ENCODE results near the gene CRIM1. TPM values are rescaled to one million over a fixed set of nuclear protein-coding genes. Genes with fewer than 3 reads are reported as not detected.

Gene CRIM1
- total and polyA plus RNA-seq, 7 donors: 3.0 to 148 (median 55.6) TPM

DNA sequence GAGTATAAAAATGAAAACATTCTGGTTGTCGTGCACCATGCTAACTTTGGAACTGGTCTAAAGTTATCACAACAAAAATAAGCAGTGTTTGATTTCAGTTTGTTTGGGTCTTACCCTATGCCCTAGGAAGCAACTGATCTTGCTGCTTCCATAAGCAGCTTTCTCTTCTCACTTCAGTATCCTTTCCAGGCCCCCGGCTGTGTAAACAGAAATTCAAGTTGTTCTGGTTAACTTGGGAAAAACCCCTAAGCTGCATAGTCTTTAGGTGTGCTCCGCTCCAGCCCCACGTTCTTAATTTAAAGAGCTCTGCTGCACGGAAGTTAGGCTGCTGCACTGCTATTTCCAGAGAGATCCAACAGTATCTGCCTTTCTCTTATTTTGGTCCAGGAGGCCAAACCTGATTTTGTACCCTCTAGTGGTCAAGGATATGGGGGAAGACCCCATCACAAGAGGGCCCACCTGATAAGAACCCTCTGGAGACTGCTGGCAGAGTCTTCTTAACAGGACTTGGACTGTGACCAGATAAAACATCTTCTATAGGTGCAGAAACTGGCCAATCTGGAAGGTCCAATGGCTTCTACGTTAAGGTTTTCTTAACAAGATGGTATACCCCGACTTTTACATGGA is 173.3 kb downstream of the CRIM1 start:
- TF ChIP-seq POLR2A (IDR thresholded peaks at IDR 0.05) (no peak), EP300 (IDR thresholded peaks at IDR 0.05) (no peak), POLR2AphosphoS5 (IDR thresholded peaks at IDR 0.05) (no peak)
- TF ChIP-seq, protein P1, sequence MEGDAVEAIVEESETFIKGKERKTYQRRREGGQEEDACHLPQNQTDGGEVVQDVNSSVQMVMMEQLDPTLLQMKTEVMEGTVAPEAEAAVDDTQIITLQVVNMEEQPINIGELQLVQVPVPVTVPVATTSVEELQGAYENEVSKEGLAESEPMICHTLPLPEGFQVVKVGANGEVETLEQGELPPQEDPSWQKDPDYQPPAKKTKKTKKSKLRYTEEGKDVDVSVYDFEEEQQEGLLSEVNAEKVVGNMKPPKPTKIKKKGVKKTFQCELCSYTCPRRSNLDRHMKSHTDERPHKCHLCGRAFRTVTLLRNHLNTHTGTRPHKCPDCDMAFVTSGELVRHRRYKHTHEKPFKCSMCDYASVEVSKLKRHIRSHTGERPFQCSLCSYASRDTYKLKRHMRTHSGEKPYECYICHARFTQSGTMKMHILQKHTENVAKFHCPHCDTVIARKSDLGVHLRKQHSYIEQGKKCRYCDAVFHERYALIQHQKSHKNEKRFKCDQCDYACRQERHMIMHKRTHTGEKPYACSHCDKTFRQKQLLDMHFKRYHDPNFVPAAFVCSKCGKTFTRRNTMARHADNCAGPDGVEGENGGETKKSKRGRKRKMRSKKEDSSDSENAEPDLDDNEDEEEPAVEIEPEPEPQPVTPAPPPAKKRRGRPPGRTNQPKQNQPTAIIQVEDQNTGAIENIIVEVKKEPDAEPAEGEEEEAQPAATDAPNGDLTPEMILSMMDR (IDR thresholded peaks at IDR 0.05): no peak
- no peak for DNase-seq
- H3K27ac ChIP-seq: no peak overlapping the region
- no peaks in the 10 kb centered on the region for H3K27me3 ChIP-seq
- H3K4me1 ChIP-seq: peaks cover 0 to 8% (median 0%) of the 10 kb centered on the region in 4 donors
- H3K36me3 ChIP-seq: peaks cover 0 to 35% (median 0%) of the 10 kb centered on the region in 4 donors
- no peak overlapping the region for H3K4me3 ChIP-seq
- intact Hi-C loops (cut with DNase I): no loop called here
- H3K9me3 ChIP-seq: no peaks in the 10 kb centered on the region
- 82 to 94% methylated on average over 7 of the region's 7 CpGs for WGBS, 2 donors

DNA sequence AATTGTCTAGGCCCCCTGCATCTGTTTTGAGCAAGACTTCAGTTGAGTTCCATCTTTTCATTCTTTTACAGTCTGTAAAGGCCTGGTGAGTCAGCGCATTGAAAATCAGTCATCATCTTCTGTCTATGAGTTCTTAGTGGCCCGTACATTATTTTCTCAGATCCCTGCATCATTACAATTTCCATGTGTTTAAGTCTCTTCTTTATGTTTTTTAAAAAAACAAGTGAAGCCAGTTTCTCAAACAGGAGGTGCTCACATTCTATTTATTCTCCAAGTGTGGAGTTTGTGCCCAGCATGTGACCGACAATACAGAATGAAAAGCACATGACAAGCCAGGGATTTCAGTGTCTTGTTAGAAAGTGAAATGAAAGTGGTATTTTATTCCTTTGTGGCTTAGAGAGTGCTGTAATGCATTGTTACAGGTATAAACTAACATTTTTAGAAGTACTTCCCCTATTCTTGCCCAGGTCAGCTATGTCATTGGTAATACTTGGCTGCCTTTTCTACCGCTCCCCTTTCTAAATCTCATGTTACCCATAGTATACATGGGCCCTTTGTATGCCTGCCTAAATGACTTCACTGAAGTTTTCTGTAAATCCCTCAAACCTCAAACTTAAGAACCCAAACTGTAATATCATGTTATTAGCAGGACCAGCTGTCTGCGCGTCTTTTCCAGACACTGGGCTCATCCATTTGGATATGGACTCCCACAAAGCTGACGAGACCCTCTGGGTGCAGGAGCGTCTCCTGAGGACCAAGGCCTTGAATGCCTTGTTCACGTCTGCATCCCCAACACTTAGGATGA is 174.8 kb downstream of the CRIM1 start:
- Histone ChIP-seq H3K4me3 (no peak overlapping the region), H3K36me3 (peaks cover 0 to 20% (median 0%) of the 10 kb centered on the region in 4 donors), H3K27me3 (no peaks in the 10 kb centered on the region), H3K9me3 (no peaks in the 10 kb centered on the region), H3K27ac (no peak overlapping the region), H3K4me1 (peaks cover 0 to 8% (median 0%) of the 10 kb centered on the region in 4 donors)
- TF ChIP-seq, protein P1 (IDR thresholded peaks at IDR 0.05): no peak
- TF ChIP-seq EP300 (IDR thresholded peaks at IDR 0.05) (no peak), POLR2AphosphoS5 (IDR thresholded peaks at IDR 0.05) (no peak), POLR2A (IDR thresholded peaks at IDR 0.05) (no peak)
- DNase-seq: no peak
- intact Hi-C loops (cut with DNase I): no loop called here
- WGBS, 2 donors: 91 to 94% methylated on average over 9 of the region's 9 CpGs

DNA sequence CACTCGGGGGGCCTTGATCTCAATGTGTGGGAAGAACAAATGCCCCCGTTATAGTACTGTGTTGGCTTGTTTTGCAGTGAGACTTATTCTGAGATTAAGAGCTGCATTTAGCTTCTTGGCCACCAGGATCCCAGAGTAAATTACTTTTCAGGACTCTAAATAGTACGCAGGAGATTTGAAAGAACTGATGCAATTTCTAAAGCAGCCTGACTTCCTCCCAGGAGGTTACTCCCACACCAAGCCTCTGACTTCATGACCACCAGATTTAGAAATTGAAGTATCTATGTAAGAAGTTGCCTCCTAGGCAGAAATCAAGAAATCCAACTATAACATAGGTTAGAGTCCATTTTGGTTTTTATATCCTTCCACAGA is 175.4 kb downstream of the CRIM1 start:
- DNase-seq: no peak
- H3K4me1 ChIP-seq: peaks cover 0 to 8% (median 0%) of the 10 kb centered on the region in 4 donors
- intact Hi-C loops (cut with DNase I): no loop called here
- no peaks in the 10 kb centered on the region for H3K27me3 ChIP-seq
- H3K36me3 ChIP-seq: peaks cover 0 to 18% (median 1%) of the 10 kb centered on the region in 4 donors
- TF ChIP-seq POLR2AphosphoS5 (IDR thresholded peaks at IDR 0.05) (no peak), POLR2A (IDR thresholded peaks at IDR 0.05) (no peak), EP300 (IDR thresholded peaks at IDR 0.05) (no peak)
- TF ChIP-seq, protein P1 (IDR thresholded peaks at IDR 0.05): no peak
- no peak overlapping the region for H3K27ac ChIP-seq
- H3K9me3 ChIP-seq: no peaks in the 10 kb centered on the region
- WGBS, 2 donors: 84 to 91% methylated on average over 3 of the region's 3 CpGs
- no peak overlapping the region for H3K4me3 ChIP-seq

DNA sequence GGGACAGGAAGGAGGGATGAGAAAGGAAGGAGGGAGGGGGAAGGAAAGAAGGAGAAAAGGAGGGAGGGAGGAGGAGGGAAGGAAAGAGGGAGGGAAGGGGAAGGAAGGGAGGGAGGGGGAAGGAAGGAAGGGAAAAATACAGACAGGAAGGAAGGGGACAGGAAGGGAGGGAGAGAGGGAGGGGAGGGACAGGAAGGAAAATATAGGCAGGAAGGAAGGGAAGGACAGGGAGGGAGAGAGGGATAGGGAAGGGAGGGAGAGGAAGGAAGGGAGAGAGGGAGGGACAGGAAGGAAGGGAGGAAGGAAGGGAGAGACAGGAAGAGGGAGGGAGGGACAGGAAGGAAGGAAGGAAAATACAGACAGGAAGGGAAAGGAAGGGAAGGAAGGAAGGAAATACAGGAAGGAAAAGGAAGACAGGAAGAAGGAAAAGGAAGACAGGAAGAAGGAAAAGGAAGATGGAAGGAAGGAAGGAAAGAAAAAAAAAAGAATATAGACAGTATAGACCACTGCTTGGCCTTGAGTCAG is 178.8 kb downstream of the CRIM1 start:
- TF ChIP-seq POLR2AphosphoS5 (IDR thresholded peaks at IDR 0.05): no peak
- TF ChIP-seq, protein P1 (IDR thresholded peaks at IDR 0.05): no peak
- no peak for TF ChIP-seq POLR2A (IDR thresholded peaks at IDR 0.05)
- no peak for TF ChIP-seq EP300 (IDR thresholded peaks at IDR 0.05)
- peaks cover 0 to 20% (median 13%) of the 10 kb centered on the region in 4 donors for H3K36me3 ChIP-seq
- DNase-seq: no peak
- peaks cover 0 to 14% (median 10%) of the 10 kb centered on the region in 4 donors for H3K4me1 ChIP-seq
- intact Hi-C loops (cut with DNase I): no loop called here
- no peak overlapping the region for H3K4me3 ChIP-seq
- H3K9me3 ChIP-seq: no peaks in the 10 kb centered on the region
- no peak overlapping the region for H3K27ac ChIP-seq
- no peaks in the 10 kb centered on the region for H3K27me3 ChIP-seq
